Measurements from ENCODE around the gene SNX8. TPM values are rescaled to one million over a fixed set of nuclear protein-coding genes. Genes with fewer than 3 reads are reported as not detected.

Gene SNX8
- polyA plus RNA-seq, 1 donor from 2014 or later = 5.7 TPM

DNA sequence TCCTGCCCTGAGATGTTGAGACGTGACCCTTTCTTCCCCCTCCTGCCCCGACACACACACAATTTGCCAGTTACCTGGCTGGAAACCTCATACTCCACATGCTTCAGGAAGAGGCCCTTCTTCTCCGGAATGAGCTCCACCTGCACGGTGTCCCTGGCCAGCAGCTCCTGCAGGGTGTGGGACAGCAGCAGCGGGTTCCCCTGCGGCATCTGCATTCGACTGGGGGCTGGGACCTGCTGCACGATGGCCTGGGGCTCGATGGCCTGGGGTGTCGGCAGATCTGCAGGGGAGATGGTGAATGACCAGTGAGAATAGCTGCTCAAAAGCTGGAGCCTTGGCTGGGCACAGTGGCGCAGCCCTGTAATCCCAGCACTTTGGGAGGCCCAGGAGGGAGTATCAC, 36.2 kb downstream of the SNX8 start:
- Histone ChIP-seq H3K9me2 (ENCODE audit: insufficient read depth, low read length) (no peaks in the 10 kb centered on the region), H2AFZ (ENCODE audit: low read depth, low read length) (no peak overlapping the region), H3K4me2 (ENCODE audit: low read length) (no peak overlapping the region), H3K27me3 (ENCODE audit: insufficient read depth, low read depth, low read length) (no peaks in the 10 kb centered on the region), H3K4me3 (ENCODE audit: low read length) (no peak overlapping the region), H3F3A (ENCODE audit: insufficient read depth, low read length, poor library complexity, severe bottlenecking) (no peaks in the 10 kb centered on the region), H4K20me1 (ENCODE audit: insufficient read depth) (no peaks in the 10 kb centered on the region), H3K36me3 (ENCODE audit: insufficient read depth, low read length) (no peaks in the 10 kb centered on the region), H3K9ac (ENCODE audit: low read length) (no peak overlapping the region), H3K79me2 (replicated peaks; ENCODE audit: insufficient read depth, low read length) (no peaks in the 10 kb centered on the region), H3K9me3 (ENCODE audit: low read length) (no peaks in the 10 kb centered on the region), H3K27ac (ENCODE audit: low read length) (no peak overlapping the region)
- TF ChIP-seq TAF1 (IDR thresholded peaks at IDR 0.05; ENCODE audit: low read depth) = no peak
- no peak for TF ChIP-seq MXI1 (conservative IDR thresholded peaks at IDR 0.05; ENCODE audit: poor library complexity, severe bottlenecking)
- no peak for TF ChIP-seq POLR2AphosphoS5 (IDR thresholded peaks at IDR 0.05)
- no peak for TF ChIP-seq SMC3 (conservative IDR thresholded peaks at IDR 0.05; ENCODE audit: poor library complexity)
- TF ChIP-seq, protein P1, sequence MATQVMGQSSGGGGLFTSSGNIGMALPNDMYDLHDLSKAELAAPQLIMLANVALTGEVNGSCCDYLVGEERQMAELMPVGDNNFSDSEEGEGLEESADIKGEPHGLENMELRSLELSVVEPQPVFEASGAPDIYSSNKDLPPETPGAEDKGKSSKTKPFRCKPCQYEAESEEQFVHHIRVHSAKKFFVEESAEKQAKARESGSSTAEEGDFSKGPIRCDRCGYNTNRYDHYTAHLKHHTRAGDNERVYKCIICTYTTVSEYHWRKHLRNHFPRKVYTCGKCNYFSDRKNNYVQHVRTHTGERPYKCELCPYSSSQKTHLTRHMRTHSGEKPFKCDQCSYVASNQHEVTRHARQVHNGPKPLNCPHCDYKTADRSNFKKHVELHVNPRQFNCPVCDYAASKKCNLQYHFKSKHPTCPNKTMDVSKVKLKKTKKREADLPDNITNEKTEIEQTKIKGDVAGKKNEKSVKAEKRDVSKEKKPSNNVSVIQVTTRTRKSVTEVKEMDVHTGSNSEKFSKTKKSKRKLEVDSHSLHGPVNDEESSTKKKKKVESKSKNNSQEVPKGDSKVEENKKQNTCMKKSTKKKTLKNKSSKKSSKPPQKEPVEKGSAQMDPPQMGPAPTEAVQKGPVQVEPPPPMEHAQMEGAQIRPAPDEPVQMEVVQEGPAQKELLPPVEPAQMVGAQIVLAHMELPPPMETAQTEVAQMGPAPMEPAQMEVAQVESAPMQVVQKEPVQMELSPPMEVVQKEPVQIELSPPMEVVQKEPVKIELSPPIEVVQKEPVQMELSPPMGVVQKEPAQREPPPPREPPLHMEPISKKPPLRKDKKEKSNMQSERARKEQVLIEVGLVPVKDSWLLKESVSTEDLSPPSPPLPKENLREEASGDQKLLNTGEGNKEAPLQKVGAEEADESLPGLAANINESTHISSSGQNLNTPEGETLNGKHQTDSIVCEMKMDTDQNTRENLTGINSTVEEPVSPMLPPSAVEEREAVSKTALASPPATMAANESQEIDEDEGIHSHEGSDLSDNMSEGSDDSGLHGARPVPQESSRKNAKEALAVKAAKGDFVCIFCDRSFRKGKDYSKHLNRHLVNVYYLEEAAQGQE (IDR thresholded peaks at IDR 0.05; ENCODE audit: borderline replicate concordance) = no peak
- no peak for TF ChIP-seq CTCF (IDR thresholded peaks at IDR 0.05; ENCODE audit: poor library complexity, severe bottlenecking)
- no peak for TF ChIP-seq EZH2 (IDR thresholded peaks at IDR 0.05; ENCODE audit: borderline replicate concordance, insufficient read depth, low read length, poor library complexity, severe bottlenecking)
- TF ChIP-seq EP300 (conservative IDR thresholded peaks at IDR 0.05; ENCODE audit: poor library complexity, severe bottlenecking) = no peak
- TF ChIP-seq RAD21 (conservative IDR thresholded peaks at IDR 0.05) = no peak

DNA sequence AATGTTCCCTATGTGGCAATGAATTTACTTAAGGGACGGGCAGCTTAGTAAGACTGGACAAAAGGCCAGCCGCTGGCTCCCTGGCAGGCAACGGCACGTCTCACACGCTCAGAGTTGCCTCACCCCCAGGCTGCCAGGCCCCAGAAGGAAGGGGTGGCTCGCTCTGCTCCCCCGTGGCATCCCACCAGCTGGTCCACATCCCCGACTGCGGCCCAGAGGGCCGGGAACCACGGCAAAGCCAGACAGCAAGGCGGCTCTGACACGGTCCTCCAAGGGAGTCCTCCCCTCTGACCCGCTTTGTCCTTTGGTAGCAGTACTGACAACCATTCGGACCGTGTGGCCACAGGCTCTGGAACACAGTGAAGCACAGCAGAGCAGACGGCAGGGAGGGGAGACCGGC, 38.1 kb downstream of the SNX8 start:
- no peak overlapping the region for H3K9ac ChIP-seq (ENCODE audit: low read length)
- H3K36me3 ChIP-seq (ENCODE audit: insufficient read depth, low read length) = no peaks in the 10 kb centered on the region

More for the DNA sequence above, 38.1 kb downstream of the SNX8 start:
- H3K9me3 ChIP-seq (ENCODE audit: low read length) = no peaks in the 10 kb centered on the region
- no peak overlapping the region for H3K4me2 ChIP-seq (ENCODE audit: low read length)
- H3K9me2 ChIP-seq (ENCODE audit: insufficient read depth, low read length) = no peaks in the 10 kb centered on the region
- H3K27me3 ChIP-seq (ENCODE audit: insufficient read depth, low read depth, low read length) = no peaks in the 10 kb centered on the region
- no peaks in the 10 kb centered on the region for H3F3A ChIP-seq (ENCODE audit: insufficient read depth, low read length, poor library complexity, severe bottlenecking)
- H3K4me3 ChIP-seq (ENCODE audit: low read length) = no peak overlapping the region
- no peaks in the 10 kb centered on the region for H4K20me1 ChIP-seq (ENCODE audit: insufficient read depth)
- no peaks in the 10 kb centered on the region for H3K79me2 ChIP-seq (replicated peaks; ENCODE audit: insufficient read depth, low read length)
- no peak for TF ChIP-seq EZH2 (IDR thresholded peaks at IDR 0.05; ENCODE audit: borderline replicate concordance, insufficient read depth, low read length, poor library complexity, severe bottlenecking)
- no peak for TF ChIP-seq POLR2AphosphoS5 (IDR thresholded peaks at IDR 0.05)
- no peak for TF ChIP-seq EP300 (conservative IDR thresholded peaks at IDR 0.05; ENCODE audit: poor library complexity, severe bottlenecking)
- TF ChIP-seq RAD21 (conservative IDR thresholded peaks at IDR 0.05) = no peak
- H2AFZ ChIP-seq (ENCODE audit: low read depth, low read length) = no peak overlapping the region
- H3K27ac ChIP-seq (ENCODE audit: low read length) = no peak overlapping the region

Measured in neural cell (in vitro differentiated cells).